CD4-positive, alpha-beta memory T cell (primary cell): ENCODE measurements around the gene AURKA. TPM values are rescaled to one million over a fixed set of nuclear protein-coding genes. Genes with fewer than 3 reads are reported as not detected.

Experiments used
- CTCF ChIA-PET: fragments of 350-600 bp; sonication (Branson Sonifier 250); formaldehyde crosslinking; loops from one replicate; lab custom pipeline; 2021; ENCODE audit warnings: inconsistent platforms; ENCODE audit not compliant: partially characterized antibody; lab: Charles Lee
- POLR2A ChIA-PET: fragments of 350-600 bp; sonication (Branson Sonifier 250); formaldehyde crosslinking; loops from one replicate; lab custom pipeline; 2021; ENCODE audit not compliant: partially characterized antibody; lab: Charles Lee
- DNase-seq, 5 donors: peaks; one replicate each; pipeline versions ENCODE4 v3.0.0 to v3.0.0-alpha.2; 2020 to 2022; ENCODE audit warnings: mixed read lengths in 1 of 5
- H3K27ac ChIP-seq: one replicate; pipeline ENCODE4 v1.7.0; 2013; ENCODE audit warnings: low read depth, low read length
- H3K27me3 ChIP-seq: 2 replicates; pipeline ENCODE4 v1.7.0; 2013; ENCODE audit warnings: mild to moderate bottlenecking, low read length, moderate library complexity; ENCODE audit not compliant: insufficient read depth
- H3K36me3 ChIP-seq: 2 replicates; pipeline ENCODE4 v1.7.0; 2013; ENCODE audit warnings: mild to moderate bottlenecking, low read length, moderate library complexity; ENCODE audit not compliant: insufficient read depth
- H3K4me1 ChIP-seq: 2 replicates; pipeline ENCODE4 v1.7.0; 2013; ENCODE audit warnings: mild to moderate bottlenecking, low read length, moderate library complexity; ENCODE audit not compliant: insufficient read depth
- H3K4me3 ChIP-seq, 2 donors: one replicate each; pipeline ENCODE4 v1.7.0; 2013; ENCODE audit warnings: low read length in 2 of 2, mild to moderate bottlenecking in 1 of 2
- H3K9me3 ChIP-seq, 2 donors: one replicate each; pipeline ENCODE4 v1.7.0; 2013; ENCODE audit warnings: low read length in 2 of 2, control low read depth in 1 of 2; ENCODE audit not compliant: control insufficient read depth in 1 of 2
- H3K27ac Mint-ChIP-seq, 7 donors: one replicate each; pipeline ENCODE4 v1.8.0; 2020 to 2021; ENCODE audit warnings: mixed read lengths in 7 of 7, mild to moderate bottlenecking in 6 of 7, inconsistent platforms in 3 of 7, moderate library complexity in 3 of 7
- H3K27me3 Mint-ChIP-seq, 2 donors: one replicate each; pipeline ENCODE4 v1.8.0; 2020 to 2021; ENCODE audit warnings: mixed read lengths in 2 of 2
- H3K36me3 Mint-ChIP-seq, 2 donors: one replicate each; pipeline ENCODE4 v1.8.0; 2020 to 2021; ENCODE audit warnings: mixed read lengths in 2 of 2, inconsistent platforms in 1 of 2, mild to moderate bottlenecking in 1 of 2
- H3K4me1 Mint-ChIP-seq, 4 donors: one replicate each; pipeline ENCODE4 v1.8.0; 2020 to 2021; ENCODE audit warnings: mixed read lengths in 4 of 4, mild to moderate bottlenecking in 1 of 4
- H3K4me3 Mint-ChIP-seq, 8 donors: one replicate each; pipeline ENCODE4 v1.8.0; 2020 to 2021; ENCODE audit warnings: mixed read lengths in 8 of 8, mild to moderate bottlenecking in 7 of 8, moderate library complexity in 6 of 8, inconsistent platforms in 3 of 8
- H3K9me3 Mint-ChIP-seq, 8 donors: one replicate each; pipeline ENCODE4 v1.8.0; 2020 to 2021; ENCODE audit warnings: mixed read lengths in 8 of 8, mild to moderate bottlenecking in 5 of 8, inconsistent platforms in 3 of 8, moderate library complexity in 1 of 8
- intact Hi-C: fragments of 100-400 bp; cut with micrococcal nuclease; formaldehyde crosslinking; loops from one replicate; pipeline ENCODE4 v1.15.1; 2023
- polyA plus RNA-seq, 2 donors: library from polyadenylated mRNA; unstranded; fragments of 300-500 nt; fragmentation: Illumina TruSeq; gene quantifications; one replicate each; pipeline ENCODE4 v1.2.3, GENCODE V29; 2021
- total RNA-seq, 2 experiments: library from RNA; stranded (reverse); gene quantifications; one replicate each; pipeline ENCODE4 v1.2.3, GENCODE V29; 2021

Gene AURKA
- total and polyA plus RNA-seq, 4 experiments from 2014 or later = 0.81 to 2.8 (median 1.5) TPM

GRCh38 chr20:56352345-56353055 is 39.5 kb downstream of the AURKA start:
- Mint-ChIP-seq H3K27ac (no peak overlapping the region), H3K27me3 (peaks cover 2 to 12% of the 10 kb centered on the region in 2 donors), H3K36me3 (no peaks in the 10 kb centered on the region), H3K9me3 (no peaks in the 10 kb centered on the region), H3K4me3 (no peak overlapping the region), H3K4me1 (peaks cover 0 to 7% (median 0%) of the 10 kb centered on the region in 4 donors)
- Histone ChIP-seq H3K4me1 (no peaks in the 10 kb centered on the region), H3K27ac (no peak overlapping the region), H3K36me3 (no peaks in the 10 kb centered on the region), H3K9me3 (no peaks in the 10 kb centered on the region), H3K27me3 (no peaks in the 10 kb centered on the region), H3K4me3 (no peak overlapping the region)
- POLR2A ChIA-PET = no interaction called here
- intact Hi-C loops = loop anchor here (10.0 kb wide), 1 partner anchor 1362 kb away; the partner anchor contains the start of gene PMEPA1
- CTCF ChIA-PET = interaction anchor here (1.5 kb wide), 1 partner anchor 9 kb away, joined by 7 read pairs; no protein-coding TSS in a partner anchor
- no peak for DNase-seq

DNA sequence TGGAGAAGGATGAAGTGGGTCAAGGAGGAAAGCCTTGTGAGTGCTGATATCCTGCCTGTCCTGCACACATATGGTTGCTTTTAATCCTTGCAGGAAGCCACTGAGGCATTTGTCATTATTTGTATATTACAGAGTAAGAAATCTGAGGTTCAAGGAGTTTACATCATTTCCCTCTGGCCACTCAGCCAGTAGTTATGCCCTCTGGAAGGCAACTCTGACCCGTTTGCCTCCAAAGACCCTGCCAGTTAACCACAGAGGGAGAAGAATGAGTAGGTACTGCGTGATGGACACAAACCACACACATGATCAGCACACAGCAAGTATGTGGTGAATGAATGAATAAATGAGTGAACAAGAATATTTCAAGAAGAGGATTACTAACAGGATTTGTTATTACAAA is 41.2 kb downstream of the AURKA start:
- Mint-ChIP-seq H3K4me1 (peaks cover 0 to 7% (median 0%) of the 10 kb centered on the region in 4 donors), H3K9me3 (no peaks in the 10 kb centered on the region), H3K27me3 (peaks cover 4 to 18% of the 10 kb centered on the region in 2 donors), H3K4me3 (no peak overlapping the region), H3K36me3 (no peaks in the 10 kb centered on the region), H3K27ac (no peak overlapping the region)
- Histone ChIP-seq H3K27ac (no peak overlapping the region), H3K4me3 (no peak overlapping the region), H3K36me3 (no peaks in the 10 kb centered on the region), H3K9me3 (no peaks in the 10 kb centered on the region), H3K27me3 (no peaks in the 10 kb centered on the region), H3K4me1 (no peaks in the 10 kb centered on the region)
- intact Hi-C loops = loop anchor here (10.0 kb wide), 1 partner anchor 1364 kb away; the partner anchor contains the start of gene PMEPA1
- no peak for DNase-seq
- CTCF ChIA-PET = no interaction called here
- POLR2A ChIA-PET = no interaction called here

GRCh38 chr20:56348746-56349145 is 43.3 kb downstream of the AURKA start:
- DNase-seq = no peak
- Histone ChIP-seq H3K9me3 (no peaks in the 10 kb centered on the region), H3K27me3 (no peaks in the 10 kb centered on the region), H3K36me3 (no peaks in the 10 kb centered on the region), H3K27ac (no peak overlapping the region), H3K4me1 (peaks cover 4% of the 10 kb centered on the region), H3K4me3 (no peak overlapping the region)
- Mint-ChIP-seq H3K4me3 (no peak overlapping the region), H3K4me1 (peaks cover 0 to 9% (median 2%) of the 10 kb centered on the region in 4 donors), H3K27ac (no peak overlapping the region), H3K9me3 (no peaks in the 10 kb centered on the region), H3K36me3 (no peaks in the 10 kb centered on the region), H3K27me3 (peaks cover 8 to 31% of the 10 kb centered on the region in 2 donors)
- CTCF ChIA-PET = no interaction called here
- POLR2A ChIA-PET = no interaction called here
- intact Hi-C loops = no loop called here

DNA sequence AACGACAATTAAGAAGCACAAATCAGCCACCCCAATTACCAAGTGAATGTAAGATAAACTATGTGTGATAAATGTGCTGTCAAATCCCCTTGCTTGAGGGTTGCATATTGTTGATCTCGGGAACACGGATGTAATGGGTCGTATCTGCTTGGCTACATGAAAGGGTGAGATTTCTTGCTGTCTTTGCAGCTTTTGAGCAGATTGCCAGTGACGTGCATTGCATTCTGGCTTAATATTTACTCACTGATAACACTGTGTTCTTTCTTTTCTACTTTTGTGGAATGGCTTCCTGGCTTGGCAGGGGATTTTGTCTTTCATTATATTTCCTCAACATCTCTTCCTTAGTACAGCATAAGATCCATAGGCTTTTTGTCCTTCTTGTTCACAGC is 43.7 kb downstream of the AURKA start:
- Histone ChIP-seq H3K27ac (no peak overlapping the region), H3K27me3 (no peaks in the 10 kb centered on the region), H3K36me3 (no peaks in the 10 kb centered on the region), H3K4me3 (no peak overlapping the region), H3K4me1 (peaks cover 8% of the 10 kb centered on the region), H3K9me3 (no peaks in the 10 kb centered on the region)
- H3K27me3 Mint-ChIP-seq = peaks cover 10 to 30% of the 10 kb centered on the region in 2 donors
- intact Hi-C loops = no loop called here
- H3K27ac Mint-ChIP-seq = no peak overlapping the region
- H3K36me3 Mint-ChIP-seq = no peaks in the 10 kb centered on the region
- ChIA-PET POLR2A (no interaction called here), CTCF (no interaction called here)
- H3K4me1 Mint-ChIP-seq = peaks cover 0 to 12% (median 4%) of the 10 kb centered on the region in 4 donors
- DNase-seq = no peak
- no peaks in the 10 kb centered on the region for H3K9me3 Mint-ChIP-seq
- H3K4me3 Mint-ChIP-seq = no peak overlapping the region

DNA sequence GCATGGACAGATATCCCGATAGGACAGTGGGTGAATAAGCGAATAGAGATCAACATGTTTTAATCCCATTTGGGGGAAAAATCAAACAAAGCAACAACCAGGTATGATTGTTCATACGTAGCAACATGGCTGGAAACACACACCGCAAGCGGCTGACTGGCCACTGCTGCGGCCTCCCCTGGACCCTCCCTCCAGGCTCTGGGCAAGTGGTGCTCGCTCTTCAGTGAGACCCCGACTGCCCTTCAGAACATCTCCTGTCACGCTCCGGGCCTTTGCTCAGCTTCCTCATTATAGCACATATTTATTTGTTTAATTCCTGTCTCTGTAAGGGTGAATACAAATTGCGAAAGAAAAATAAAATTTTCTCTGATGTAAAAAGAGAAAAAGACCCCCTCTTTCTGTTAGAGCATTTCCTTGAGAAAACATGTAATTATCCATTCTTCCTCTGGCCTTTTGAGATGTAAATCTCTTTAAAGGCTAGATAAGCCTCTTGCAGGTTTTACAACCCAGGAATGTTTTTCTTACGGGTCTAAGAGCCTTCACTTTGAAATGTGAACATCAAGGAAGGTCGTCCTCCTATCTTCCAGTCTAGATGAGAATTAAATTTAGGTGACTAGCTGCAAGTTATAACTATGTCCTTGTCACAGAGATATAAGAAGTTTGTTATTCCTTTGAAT is 44.2 kb downstream of the AURKA start:
- no peaks in the 10 kb centered on the region for H3K36me3 Mint-ChIP-seq
- no peak overlapping the region for H3K27ac Mint-ChIP-seq
- no peaks in the 10 kb centered on the region for H3K9me3 ChIP-seq
- H3K27ac ChIP-seq = no peak overlapping the region
- H3K9me3 Mint-ChIP-seq = no peaks in the 10 kb centered on the region
- no peak overlapping the region for H3K4me3 ChIP-seq
- H3K4me3 Mint-ChIP-seq = no peak overlapping the region
- peaks cover 0 to 12% (median 4%) of the 10 kb centered on the region in 4 donors for H3K4me1 Mint-ChIP-seq
- no peaks in the 10 kb centered on the region for H3K27me3 ChIP-seq
- peaks cover 8% of the 10 kb centered on the region for H3K4me1 ChIP-seq
- CTCF ChIA-PET = no interaction called here
- intact Hi-C loops = no loop called here
- POLR2A ChIA-PET = no interaction called here
- no peak for DNase-seq
- peaks cover 12 to 35% of the 10 kb centered on the region in 2 donors for H3K27me3 Mint-ChIP-seq
- H3K36me3 ChIP-seq = no peaks in the 10 kb centered on the region

DNA sequence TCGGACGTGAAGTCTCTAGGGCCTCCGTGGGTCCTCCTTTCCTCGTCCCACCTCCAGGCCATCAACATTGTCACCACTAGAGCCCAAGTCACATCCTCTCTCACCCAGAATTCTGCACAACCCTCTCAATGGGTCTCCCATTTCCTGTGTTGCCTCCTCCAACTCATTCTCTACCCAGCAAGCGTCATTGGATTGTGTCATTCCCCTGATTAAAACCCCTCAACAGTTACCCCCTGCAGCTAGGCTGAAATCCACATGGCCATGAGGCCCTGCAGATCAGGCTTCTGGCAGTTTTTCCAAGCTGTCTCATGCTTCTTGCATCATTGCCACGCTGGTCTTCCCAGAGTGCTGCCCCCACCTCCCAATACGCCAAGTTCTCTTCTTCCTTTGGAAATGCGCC is 46.1 kb downstream of the AURKA start:
- Mint-ChIP-seq H3K9me3 (no peaks in the 10 kb centered on the region), H3K4me3 (no peak overlapping the region), H3K36me3 (no peaks in the 10 kb centered on the region), H3K27ac (no peak overlapping the region), H3K27me3 (peaks cover 19 to 47% of the 10 kb centered on the region in 2 donors), H3K4me1 (peaks cover 0 to 12% (median 4%) of the 10 kb centered on the region in 4 donors)
- POLR2A ChIA-PET = no interaction called here
- Histone ChIP-seq H3K36me3 (no peaks in the 10 kb centered on the region), H3K27me3 (no peaks in the 10 kb centered on the region), H3K9me3 (no peaks in the 10 kb centered on the region), H3K4me3 (no peak overlapping the region), H3K4me1 (peaks cover 8% of the 10 kb centered on the region), H3K27ac (no peak overlapping the region)
- CTCF ChIA-PET = no interaction called here
- no peak for DNase-seq
- intact Hi-C loops = no loop called here

GRCh38 chr20:56343861-56344381 is 48.1 kb downstream of the AURKA start:
- H3K27ac Mint-ChIP-seq = no peak overlapping the region
- peak overlapping the region in 4 of 8 donors; percentile 6 to 46 (median 38) for H3K4me3 Mint-ChIP-seq
- H3K27me3 ChIP-seq = no peaks in the 10 kb centered on the region
- no peaks in the 10 kb centered on the region for H3K9me3 ChIP-seq
- H3K27ac ChIP-seq = no peak overlapping the region
- peaks cover 0 to 12% (median 4%) of the 10 kb centered on the region in 4 donors for H3K4me1 Mint-ChIP-seq
- ChIA-PET CTCF (interaction anchor here (0.7 to 1.7 kb wide), 3 partner anchors 9 to 25 kb away, joined by 3 to 7 read pairs (median 3); no protein-coding TSS in a partner anchor), POLR2A (no interaction called here)
- intact Hi-C loops = loop anchor here (5.0 kb wide), 1 partner anchor 1677 kb away; no protein-coding TSS in a partner anchor
- H3K36me3 Mint-ChIP-seq = no peaks in the 10 kb centered on the region
- H3K27me3 Mint-ChIP-seq = peaks cover 28 to 62% of the 10 kb centered on the region in 2 donors
- no peak overlapping the region for H3K4me3 ChIP-seq
- DNase-seq = peak in 4 of 5 donors; percentile 3 to 22 (median 14)
- H3K4me1 ChIP-seq = peaks cover 8% of the 10 kb centered on the region
- no peaks in the 10 kb centered on the region for H3K36me3 ChIP-seq
- H3K9me3 Mint-ChIP-seq = no peaks in the 10 kb centered on the region
